ENCODE results near the gene PIGR.

The PIGR gene

DNA sequence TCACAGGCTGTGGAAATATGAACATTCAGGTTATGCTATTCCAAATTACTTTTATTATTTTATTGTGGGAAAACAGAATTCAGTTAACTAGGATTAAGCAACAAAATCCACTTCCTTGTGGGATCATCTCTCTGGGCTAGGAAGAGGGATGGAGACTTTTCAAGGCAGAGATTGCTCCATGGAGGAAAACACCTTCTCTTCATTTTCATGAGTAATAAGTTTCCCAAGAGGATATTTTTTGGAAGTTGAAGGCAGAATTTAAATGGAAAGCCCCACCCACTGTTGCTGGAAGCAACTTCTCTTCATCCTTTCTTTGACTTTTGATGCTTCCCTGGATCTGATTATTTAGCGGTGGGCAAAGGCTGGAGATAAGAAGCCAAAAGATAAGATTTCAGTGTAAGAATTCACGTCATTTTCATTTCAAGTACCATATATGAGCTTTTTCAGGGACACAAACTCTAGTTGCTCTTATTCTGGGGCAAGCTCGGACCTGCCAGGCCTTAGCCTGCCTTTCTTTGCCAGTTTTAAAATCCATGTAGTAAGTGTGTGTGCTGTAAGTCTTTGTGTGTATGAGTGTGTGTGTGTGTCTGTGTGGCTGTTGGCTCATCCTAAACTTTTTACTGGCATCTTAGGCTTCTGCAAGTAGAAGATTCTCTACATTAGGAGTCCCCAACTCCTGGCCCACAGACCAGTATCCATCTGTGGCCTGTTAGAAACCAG, 60.8 kb downstream of the PIGR start:
- Histone ChIP-seq H3K9me3 (ENCODE audit: control insufficient read depth, insufficient read depth, low read length) (no peaks in the 10 kb centered on the region), H3K9ac (ENCODE audit: low read depth, low read length) (no peak overlapping the region), H3K27me3 (ENCODE audit: control insufficient read depth, insufficient read depth, low read length) (no peaks in the 10 kb centered on the region), H3K36me3 (ENCODE audit: control insufficient read depth, insufficient read depth, low read length) (no peaks in the 10 kb centered on the region), H3K27ac (ENCODE audit: low read depth, low read length) (no peak overlapping the region), H3K4me3 (ENCODE audit: low read depth, low read length) (no peak overlapping the region), H3K4me1 (ENCODE audit: control insufficient read depth, insufficient read depth, low read length) (peaks cover 6% of the 10 kb centered on the region)

DNA sequence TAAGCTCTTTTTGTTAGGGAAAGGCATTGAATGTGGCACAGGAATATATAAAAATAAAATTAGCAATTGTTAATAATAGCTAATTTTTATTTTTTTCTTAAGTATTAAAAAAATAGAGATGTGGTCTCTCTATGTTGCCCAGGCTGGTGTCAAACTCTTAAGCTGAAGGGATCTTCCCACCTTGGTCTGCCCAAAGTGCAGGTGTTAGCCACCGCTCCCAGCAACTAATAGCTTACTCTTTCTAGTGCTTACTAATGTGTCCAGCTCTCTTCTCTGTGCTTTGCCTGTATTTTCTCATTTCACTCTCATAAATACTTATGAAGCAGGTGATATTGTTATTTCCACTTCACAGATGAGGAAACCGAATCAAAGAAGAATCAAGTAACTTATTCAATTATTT, 62.4 kb downstream of the PIGR start:
- no peaks in the 10 kb centered on the region for H3K4me1 ChIP-seq (ENCODE audit: control insufficient read depth, insufficient read depth, low read length)
- no peak overlapping the region for H3K9ac ChIP-seq (ENCODE audit: low read depth, low read length)
- H3K9me3 ChIP-seq (ENCODE audit: control insufficient read depth, insufficient read depth, low read length), result no peaks in the 10 kb centered on the region
- H3K36me3 ChIP-seq (ENCODE audit: control insufficient read depth, insufficient read depth, low read length), result no peaks in the 10 kb centered on the region
- no peaks in the 10 kb centered on the region for H3K27me3 ChIP-seq (ENCODE audit: control insufficient read depth, insufficient read depth, low read length)
- no peak overlapping the region for H3K27ac ChIP-seq (ENCODE audit: low read depth, low read length)
- no peak overlapping the region for H3K4me3 ChIP-seq (ENCODE audit: low read depth, low read length)

DNA sequence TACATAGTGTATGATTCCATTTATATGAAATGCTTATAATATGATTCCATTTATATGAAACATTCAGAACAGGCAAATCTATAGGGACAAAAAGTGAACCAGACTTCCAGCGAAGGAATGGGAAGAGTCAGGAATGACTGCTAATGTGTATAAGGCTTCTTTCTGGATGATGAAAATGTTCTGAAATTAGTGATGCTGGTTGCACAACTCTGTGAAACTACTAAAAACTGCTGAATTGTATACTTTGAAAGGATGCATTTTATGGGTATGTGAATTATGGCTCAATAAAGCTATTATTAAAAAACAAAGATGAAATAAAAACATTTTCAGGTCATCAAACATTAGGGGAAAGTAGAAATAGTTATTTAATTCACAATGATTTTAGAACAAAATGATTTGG, 63.1 kb downstream of the PIGR start:
- Histone ChIP-seq H3K27ac (ENCODE audit: low read depth, low read length) (no peak overlapping the region), H3K9me3 (ENCODE audit: control insufficient read depth, insufficient read depth, low read length) (0 out of 2 replicates have a peak, but pooled peaks cover 5% of the 10 kb centered on the region), H3K4me1 (ENCODE audit: control insufficient read depth, insufficient read depth, low read length) (no peaks in the 10 kb centered on the region), H3K36me3 (ENCODE audit: control insufficient read depth, insufficient read depth, low read length) (no peaks in the 10 kb centered on the region), H3K9ac (ENCODE audit: low read depth, low read length) (no peak overlapping the region), H3K27me3 (ENCODE audit: control insufficient read depth, insufficient read depth, low read length) (no peaks in the 10 kb centered on the region), H3K4me3 (ENCODE audit: low read depth, low read length) (no peak overlapping the region)

DNA sequence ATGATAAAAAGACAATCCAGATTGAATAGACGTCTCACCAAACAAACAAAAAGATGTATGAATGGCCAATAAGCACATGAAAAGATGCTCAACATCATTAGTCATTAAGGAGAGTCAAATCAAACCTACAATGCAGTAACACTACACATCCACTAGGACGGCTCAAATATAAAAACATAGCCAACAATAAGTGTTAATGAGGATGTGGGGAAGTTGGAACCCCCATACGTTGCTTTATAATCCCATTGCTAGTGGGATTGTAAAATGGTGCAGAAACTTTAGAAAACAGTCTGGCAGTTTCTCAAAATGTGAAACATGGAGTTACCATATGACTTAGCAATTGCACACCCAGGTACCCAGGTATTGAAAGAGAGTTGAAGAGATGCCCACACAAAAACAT, 63.7 kb downstream of the PIGR start:
- H3K36me3 ChIP-seq (ENCODE audit: control insufficient read depth, insufficient read depth, low read length), result no peaks in the 10 kb centered on the region

DNA sequence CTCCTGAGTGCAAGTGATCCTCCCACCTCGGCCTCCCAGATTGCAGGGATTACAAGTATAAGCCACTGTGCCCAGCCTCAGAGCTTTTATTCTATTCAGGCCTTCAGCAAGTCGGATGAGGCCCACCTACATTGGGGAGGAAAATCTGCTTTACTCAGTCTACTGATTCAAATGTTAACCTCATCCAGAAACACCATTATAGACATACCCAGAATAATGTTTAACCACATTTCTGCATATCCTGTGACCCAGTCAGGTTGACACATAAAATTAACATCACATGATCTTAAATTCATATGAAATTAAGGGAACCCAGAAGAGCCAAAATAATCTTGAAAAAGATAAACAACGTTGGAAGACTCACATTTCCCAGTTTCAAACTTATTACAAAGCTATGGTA, 66.0 kb downstream of the PIGR start:
- Histone ChIP-seq H3K27ac (ENCODE audit: low read depth, low read length) (no peak overlapping the region), H3K4me1 (ENCODE audit: control insufficient read depth, insufficient read depth, low read length) (no peaks in the 10 kb centered on the region), H3K9ac (ENCODE audit: low read depth, low read length) (no peak overlapping the region), H3K27me3 (ENCODE audit: control insufficient read depth, insufficient read depth, low read length) (no peaks in the 10 kb centered on the region), H3K9me3 (ENCODE audit: control insufficient read depth, insufficient read depth, low read length) (peaks cover 13% of the 10 kb centered on the region; the same call in 1 of the 2 replicates), H3K36me3 (ENCODE audit: control insufficient read depth, insufficient read depth, low read length) (no peaks in the 10 kb centered on the region), H3K4me3 (ENCODE audit: low read depth, low read length) (no peak overlapping the region)

More for the DNA sequence above, 63.7 kb downstream of the PIGR start:
- peaks cover 10% of the 10 kb centered on the region; the same call in 1 of the 2 replicates for H3K9me3 ChIP-seq (ENCODE audit: control insufficient read depth, insufficient read depth, low read length)
- H3K9ac ChIP-seq (ENCODE audit: low read depth, low read length), result no peak overlapping the region
- H3K27ac ChIP-seq (ENCODE audit: low read depth, low read length), result no peak overlapping the region
- H3K4me3 ChIP-seq (ENCODE audit: low read depth, low read length), result no peak overlapping the region
- no peaks in the 10 kb centered on the region for H3K4me1 ChIP-seq (ENCODE audit: control insufficient read depth, insufficient read depth, low read length)
- no peaks in the 10 kb centered on the region for H3K27me3 ChIP-seq (ENCODE audit: control insufficient read depth, insufficient read depth, low read length)
